ENCODE measurements around the gene C10orf53. TPM values are rescaled to one million over a fixed set of nuclear protein-coding genes. Genes with fewer than 3 reads are reported as not detected.
"Not testable (repeated sequence)": the region's sequence is repeated elsewhere in the genome, so short reads cannot be mapped to it uniquely, and the experiment has no call there.

C10orf53 gene
- total RNA-seq, 2 experiments from 2014 or later, result not detected

DNA sequence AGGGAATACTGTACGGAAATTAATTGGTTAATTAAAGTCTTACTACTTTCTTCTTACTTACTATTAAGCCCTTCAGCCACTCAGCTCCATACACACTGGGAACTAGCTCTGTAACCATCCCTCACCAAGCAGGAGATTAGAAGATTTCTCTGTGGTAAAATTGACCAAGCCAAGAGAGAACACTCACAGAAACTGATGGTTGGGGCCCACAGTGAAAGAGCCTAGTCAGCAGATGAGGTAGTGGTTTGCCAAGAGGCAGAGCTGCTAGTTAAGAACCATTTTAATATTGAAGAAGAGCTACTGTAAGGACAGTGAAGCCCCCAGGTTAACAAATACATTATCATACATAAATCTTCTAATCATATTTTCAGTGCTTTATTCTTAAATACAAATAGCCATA is 21.8 kb upstream of the C10orf53 start:
- DNase-seq, result no peak
- ChIA-PET CTCF (no interaction called here), POLR2A (no interaction called here)
- Mint-ChIP-seq H3K27ac (no peak overlapping the region), H3K4me3 (no peak overlapping the region), H3K36me3 (peaks cover 2% of the 10 kb centered on the region), H3K9me3 (peaks cover 17% of the 10 kb centered on the region), H3K27me3 (peaks cover 5% of the 10 kb centered on the region), H3K4me1 (ENCODE audit: low read depth) (no peaks in the 10 kb centered on the region)
- intact Hi-C loops (cut with micrococcal nuclease), result no loop called here

DNA sequence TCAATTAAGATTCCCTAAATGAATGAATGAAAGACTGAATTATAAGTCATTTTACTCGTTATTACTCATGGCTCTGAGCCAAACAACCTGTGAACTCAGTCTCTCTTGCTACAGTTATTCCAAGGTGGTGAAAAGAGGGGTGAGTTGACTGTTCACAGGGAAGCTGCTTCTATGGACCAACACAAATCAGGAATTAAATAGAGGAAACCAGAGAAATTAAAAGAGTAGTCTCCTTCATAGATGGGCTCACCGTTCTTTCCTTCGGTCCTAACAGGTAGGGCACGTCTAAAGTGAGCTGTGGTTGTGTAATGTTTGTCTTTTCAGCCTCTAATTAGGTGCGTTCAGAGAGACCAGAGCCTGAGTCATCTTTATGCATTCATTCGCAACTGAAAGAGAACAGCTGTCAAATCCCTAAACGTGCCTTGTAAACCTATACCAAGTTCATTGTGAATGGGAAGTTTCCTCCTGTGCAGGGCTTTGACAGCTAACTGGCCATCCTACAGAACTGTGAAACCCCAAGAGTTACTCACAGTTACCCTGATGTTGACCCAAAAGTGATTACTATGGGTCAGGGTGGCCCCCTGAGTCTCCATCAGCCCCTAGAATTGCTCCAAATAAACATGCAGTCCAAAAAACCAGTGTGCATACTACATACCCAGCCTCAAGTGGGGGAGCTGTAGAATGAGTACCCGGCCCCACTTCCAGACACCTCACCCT is 18.2 kb upstream of the C10orf53 start:
- Mint-ChIP-seq H3K4me1 (ENCODE audit: low read depth) (no peaks in the 10 kb centered on the region), H3K9me3 (peaks cover 17% of the 10 kb centered on the region), H3K36me3 (peaks cover 2% of the 10 kb centered on the region), H3K4me3 (no peak overlapping the region), H3K27ac (no peak overlapping the region), H3K27me3 (peaks cover 2% of the 10 kb centered on the region)
- intact Hi-C loops (cut with micrococcal nuclease), result no loop called here
- CTCF ChIA-PET, result no interaction called here
- no peak for DNase-seq
- POLR2A ChIA-PET, result no interaction called here

DNA sequence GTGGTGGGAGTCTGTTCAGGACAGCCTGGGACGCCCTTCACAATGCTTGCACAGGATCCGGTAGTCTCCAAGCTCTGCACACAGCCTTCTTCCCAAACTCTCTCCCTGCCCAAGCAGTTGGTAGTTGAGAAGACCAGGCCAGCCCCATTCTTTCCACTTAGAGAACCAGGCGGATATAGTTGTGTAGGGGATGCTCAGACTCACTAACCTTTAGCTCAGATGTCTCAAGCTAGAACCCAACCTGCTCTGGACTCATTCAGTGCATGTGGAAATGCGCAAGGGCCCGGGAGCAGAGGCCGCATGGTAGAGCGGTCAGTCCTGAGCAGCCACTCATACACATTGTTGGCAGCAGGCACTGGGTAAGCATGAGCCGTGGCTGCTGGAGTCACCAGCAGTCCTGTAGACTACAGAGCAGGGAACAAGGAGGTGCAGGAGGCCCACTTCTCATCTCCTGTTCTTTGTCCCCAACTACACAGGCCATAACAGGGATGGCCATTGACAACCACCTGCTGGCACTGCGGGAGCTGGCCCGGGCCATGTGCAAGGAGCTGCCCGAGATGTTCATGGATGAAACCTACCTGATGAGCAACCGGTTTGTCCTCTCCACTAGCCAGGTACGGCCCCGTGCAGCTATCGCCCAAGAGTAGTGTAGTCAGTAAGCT is 17.2 kb upstream of the C10orf53 start:
- DNase-seq, result no peak
- Mint-ChIP-seq H3K9me3 (peaks cover 17% of the 10 kb centered on the region), H3K4me1 (ENCODE audit: low read depth) (no peaks in the 10 kb centered on the region), H3K27me3 (peaks cover 6% of the 10 kb centered on the region), H3K27ac (no peak overlapping the region), H3K4me3 (no peak overlapping the region), H3K36me3 (peaks cover 2% of the 10 kb centered on the region)
- ChIA-PET CTCF (no interaction called here), POLR2A (no interaction called here)
- intact Hi-C loops (cut with micrococcal nuclease), result no loop called here

- no peak for DNase-seq
- ChIA-PET POLR2A (no interaction called here), CTCF (no interaction called here)
- H3K27me3 Mint-ChIP-seq, result peaks cover 9% of the 10 kb centered on the region
- no peak overlapping the region for H3K4me3 Mint-ChIP-seq
- peaks cover 14% of the 10 kb centered on the region for H3K9me3 Mint-ChIP-seq
- H3K36me3 Mint-ChIP-seq, result peaks cover 2% of the 10 kb centered on the region
- intact Hi-C loops (cut with micrococcal nuclease), result no loop called here
- no peaks in the 10 kb centered on the region for H3K4me1 Mint-ChIP-seq (ENCODE audit: low read depth)
- H3K27ac Mint-ChIP-seq, result no peak overlapping the region
These were observed 15.9 kb upstream of the C10orf53 start for GRCh38 chr10:49663596-49663995.

DNA sequence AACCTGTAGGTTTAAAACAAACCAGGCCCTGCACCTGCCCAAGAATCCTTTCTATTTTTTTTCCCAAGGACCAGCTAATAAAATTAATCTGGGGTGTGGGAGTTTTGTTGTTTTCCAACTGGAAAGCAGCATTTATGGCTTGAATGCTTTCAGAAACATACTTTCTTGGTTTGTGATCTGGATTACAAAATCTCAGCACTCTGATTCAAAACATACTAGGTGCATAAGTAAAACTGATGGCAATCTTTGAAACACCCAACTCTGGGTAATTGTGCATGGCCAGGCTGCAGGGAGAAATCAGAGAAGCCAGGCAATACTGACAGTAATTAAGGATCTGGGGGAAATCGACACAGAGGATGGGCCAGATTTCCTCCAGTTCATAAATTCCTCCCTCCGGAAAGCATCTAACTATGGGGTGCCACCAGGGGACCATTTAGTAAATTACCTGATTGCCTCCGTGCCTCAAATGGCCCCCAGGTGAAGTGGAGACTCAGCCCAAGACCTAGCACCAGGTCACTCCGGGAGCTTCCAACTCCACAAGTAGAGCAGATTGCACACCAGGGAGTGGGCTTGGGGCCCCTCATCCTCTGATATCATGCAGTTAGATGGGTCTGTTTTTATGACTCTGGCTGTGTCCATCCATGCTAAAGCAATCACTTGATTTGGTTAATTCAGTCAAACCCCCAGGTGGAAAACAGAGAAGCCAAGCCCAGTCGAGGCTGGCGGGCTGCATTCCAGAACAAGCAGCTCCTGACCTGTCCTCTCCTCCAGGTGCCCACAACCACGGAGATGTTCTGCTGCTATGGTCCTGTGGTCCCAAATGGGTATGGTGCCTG is 15.2 kb upstream of the C10orf53 start:
- peaks cover 8% of the 10 kb centered on the region for H3K9me3 Mint-ChIP-seq
- no peak overlapping the region for H3K4me3 Mint-ChIP-seq
- POLR2A ChIA-PET, result no interaction called here
- intact Hi-C loops (cut with micrococcal nuclease), result no loop called here
- H3K36me3 Mint-ChIP-seq, result peaks cover under 1% of the 10 kb centered on the region
- H3K4me1 Mint-ChIP-seq (ENCODE audit: low read depth), result no peaks in the 10 kb centered on the region
- DNase-seq, result no peak
- CTCF ChIA-PET, result no interaction called here
- H3K27me3 Mint-ChIP-seq, result peaks cover 9% of the 10 kb centered on the region
- no peak overlapping the region for H3K27ac Mint-ChIP-seq

DNA sequence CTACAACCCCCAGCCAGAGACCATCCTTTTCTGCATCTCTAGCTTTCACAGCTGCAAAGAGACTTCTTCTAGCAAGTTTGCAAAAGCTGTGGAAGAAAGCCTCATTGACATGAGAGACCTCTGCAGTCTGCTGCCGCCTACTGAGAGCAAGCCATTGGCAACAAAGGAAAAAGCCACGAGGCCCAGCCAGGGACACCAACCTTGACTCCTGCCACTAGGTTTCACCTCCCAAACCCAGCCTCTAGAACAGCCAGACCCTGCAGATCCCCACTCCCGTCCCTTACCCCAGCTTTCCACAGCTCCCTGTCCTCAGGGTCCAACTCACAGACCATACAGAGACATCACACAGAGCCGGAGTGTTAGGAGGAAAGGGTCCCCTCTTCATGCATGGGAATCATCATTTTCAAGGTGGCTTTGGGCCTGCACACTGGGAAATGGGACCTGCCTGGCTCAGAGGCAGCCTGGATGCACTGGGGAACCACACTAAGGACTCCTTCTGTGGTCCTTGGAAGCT is 14.6 kb upstream of the C10orf53 start:
- Mint-ChIP-seq H3K36me3 (no peaks in the 10 kb centered on the region), H3K9me3 (peaks cover 3% of the 10 kb centered on the region), H3K4me3 (no peak overlapping the region), H3K27me3 (peaks cover 9% of the 10 kb centered on the region), H3K27ac (no peak overlapping the region), H3K4me1 (ENCODE audit: low read depth) (no peaks in the 10 kb centered on the region)
- intact Hi-C loops (cut with micrococcal nuclease), result no loop called here
- no peak for DNase-seq
- POLR2A ChIA-PET, result no interaction called here
- CTCF ChIA-PET, result no interaction called here

DNA sequence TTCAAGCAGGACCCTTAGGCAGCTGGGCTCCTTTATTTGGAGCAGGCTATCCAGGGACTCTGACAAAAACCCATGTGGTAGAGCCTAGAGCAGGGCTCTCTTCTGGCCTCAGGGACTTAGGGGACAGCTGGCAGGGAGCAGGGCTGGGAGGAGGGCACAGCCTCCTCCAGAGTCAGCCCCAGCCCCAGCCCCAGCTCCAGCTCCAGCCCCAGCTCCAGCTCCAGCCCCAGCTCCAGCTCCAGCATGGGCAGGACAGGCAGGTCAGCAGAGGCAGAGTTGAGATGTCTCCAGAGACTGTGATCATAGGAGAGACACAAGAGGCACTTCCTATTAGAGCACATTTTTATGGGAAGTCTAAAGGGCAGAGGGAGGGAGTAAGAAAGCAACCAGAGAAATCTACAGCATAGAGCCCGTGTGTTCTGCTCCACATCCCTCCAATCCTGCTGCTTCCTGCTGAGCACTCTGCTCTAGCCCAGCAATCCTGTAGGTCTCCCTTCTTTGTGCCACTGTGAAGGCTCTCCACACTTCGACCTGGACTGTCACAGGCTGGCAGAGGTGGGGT is 13.3 kb upstream of the C10orf53 start:
- DNase-seq, result no peak
- ChIA-PET POLR2A (no interaction called here), CTCF (no interaction called here)
- intact Hi-C loops (cut with micrococcal nuclease), result no loop called here
- Mint-ChIP-seq H3K4me3 (no peak overlapping the region), H3K36me3 (no peaks in the 10 kb centered on the region), H3K4me1 (ENCODE audit: low read depth) (no peaks in the 10 kb centered on the region), H3K9me3 (no peaks in the 10 kb centered on the region), H3K27ac (no peak overlapping the region), H3K27me3 (peaks cover 10% of the 10 kb centered on the region)

DNA sequence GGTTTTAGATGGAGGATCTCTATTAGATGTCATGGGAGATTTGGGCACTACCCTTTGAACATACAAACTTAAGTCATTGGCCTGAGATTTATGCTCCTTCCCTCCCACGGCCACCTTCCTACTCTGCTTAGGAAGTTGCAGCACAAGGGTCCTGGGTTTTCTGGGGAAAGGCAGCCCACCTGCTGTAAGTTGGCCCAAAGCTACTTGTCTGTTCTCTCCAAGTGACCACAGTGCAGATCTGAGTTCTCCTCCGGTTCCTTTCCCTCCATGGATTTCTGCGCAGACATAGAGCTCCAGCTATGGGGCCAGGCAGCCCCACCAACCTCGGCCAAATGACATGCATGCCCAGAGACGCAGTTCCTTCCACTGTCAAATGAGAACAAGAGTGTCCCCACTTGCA is 12.8 kb upstream of the C10orf53 start:
- DNase-seq, result no peak
- peaks cover 10% of the 10 kb centered on the region for H3K27me3 Mint-ChIP-seq
- intact Hi-C loops (cut with micrococcal nuclease), result no loop called here
- H3K4me3 Mint-ChIP-seq, result no peak overlapping the region
- ChIA-PET CTCF (no interaction called here), POLR2A (no interaction called here)
- no peaks in the 10 kb centered on the region for H3K4me1 Mint-ChIP-seq (ENCODE audit: low read depth)
- no peaks in the 10 kb centered on the region for H3K9me3 Mint-ChIP-seq
- no peaks in the 10 kb centered on the region for H3K36me3 Mint-ChIP-seq
- H3K27ac Mint-ChIP-seq, result no peak overlapping the region

DNA sequence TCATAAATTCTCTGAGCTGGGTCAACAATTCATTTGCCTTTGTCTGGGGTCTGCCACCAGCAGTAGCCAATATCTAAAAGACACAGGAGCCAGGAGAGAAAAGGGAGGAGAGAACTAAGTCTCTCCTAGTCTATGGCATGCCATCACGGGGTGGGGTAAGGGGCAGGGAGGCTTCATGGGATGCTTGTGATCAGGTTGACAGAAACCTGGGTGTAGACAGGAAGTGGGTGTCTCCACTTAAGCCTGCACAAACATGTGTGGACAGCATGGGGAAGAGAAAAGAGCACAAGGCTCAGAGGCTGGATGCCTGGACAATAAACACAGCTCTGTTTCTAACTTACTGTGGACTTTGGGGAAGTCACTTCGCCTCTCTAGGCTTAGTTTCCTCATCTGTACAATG is 11.5 kb upstream of the C10orf53 start:
- no peak for DNase-seq
- no peaks in the 10 kb centered on the region for H3K4me1 Mint-ChIP-seq (ENCODE audit: low read depth)
- no peaks in the 10 kb centered on the region for H3K9me3 Mint-ChIP-seq
- intact Hi-C loops (cut with micrococcal nuclease), result no loop called here
- no peak overlapping the region for H3K27ac Mint-ChIP-seq
- CTCF ChIA-PET, result interaction anchor here (0.6 kb wide), 1 partner anchor 160 kb away, joined by 5 read pairs; no protein-coding TSS in a partner anchor
- POLR2A ChIA-PET, result no interaction called here
- no peak overlapping the region for H3K4me3 Mint-ChIP-seq
- peaks cover 12% of the 10 kb centered on the region for H3K27me3 Mint-ChIP-seq
- H3K36me3 Mint-ChIP-seq, result no peaks in the 10 kb centered on the region

- no peaks in the 10 kb centered on the region for H3K4me1 Mint-ChIP-seq (ENCODE audit: low read depth)
- H3K27me3 Mint-ChIP-seq, result peaks cover 16% of the 10 kb centered on the region
- CTCF ChIA-PET, result no interaction called here
These were observed 10.8 kb upstream of the C10orf53 start for GRCh38 chr10:49668684-49669083.

GRCh38 chr10:49678827-49679479 is 498 bp upstream of the C10orf53 start:
- intact Hi-C loops (cut with micrococcal nuclease), result no loop called here
- Mint-ChIP-seq H3K4me3 (no peak overlapping the region), H3K27ac (no peak overlapping the region), H3K36me3 (peaks cover 5% of the 10 kb centered on the region), H3K9me3 (peaks cover 17% of the 10 kb centered on the region), H3K4me1 (ENCODE audit: low read depth) (peaks cover 3% of the 10 kb centered on the region), H3K27me3 (peaks cover 22% of the 10 kb centered on the region)
- ChIA-PET CTCF (no interaction called here), POLR2A (no interaction called here)
- no peak for DNase-seq

More at GRCh38 chr10:49668684-49669083, 10.8 kb upstream of the C10orf53 start:
- no peaks in the 10 kb centered on the region for H3K9me3 Mint-ChIP-seq
- intact Hi-C loops (cut with micrococcal nuclease), result no loop called here
- DNase-seq, result no peak
- POLR2A ChIA-PET, result interaction anchor here (0.7 kb wide), 1 partner anchor 9 kb away, joined by 4 read pairs; no protein-coding TSS in a partner anchor
- H3K27ac Mint-ChIP-seq, result no peak overlapping the region
- no peaks in the 10 kb centered on the region for H3K36me3 Mint-ChIP-seq
- no peak overlapping the region for H3K4me3 Mint-ChIP-seq

DNA sequence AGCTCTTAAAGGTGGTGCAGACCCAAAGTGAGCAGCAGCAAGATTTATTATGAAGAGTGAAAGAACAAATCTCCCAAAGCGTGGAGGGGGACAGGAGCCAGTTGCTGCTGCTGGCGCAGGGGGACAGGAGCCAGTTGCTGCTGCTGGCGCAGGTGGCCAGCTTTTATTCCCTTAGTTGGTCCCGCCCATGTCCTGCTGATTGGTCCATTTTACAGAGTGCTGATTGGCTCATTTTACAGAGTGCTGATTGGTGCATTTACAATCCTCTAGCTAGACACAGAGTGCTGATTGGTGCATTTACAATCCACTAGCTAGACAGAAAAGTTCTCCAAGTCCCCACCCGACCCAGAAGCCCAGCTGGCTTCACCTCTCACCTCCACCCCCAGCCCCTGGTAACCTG is 3.0 kb downstream of the C10orf53 start:
- DNase-seq; POLR2A ChIA-PET; H3K27ac Mint-ChIP-seq; H3K4me3 Mint-ChIP-seq; H3K36me3 Mint-ChIP-seq; H3K4me1 Mint-ChIP-seq (ENCODE audit: low read depth); intact Hi-C loops (cut with micrococcal nuclease): not testable (repeated sequence)
- CTCF ChIA-PET, result interaction anchor here (1.4 kb wide), 1 partner anchor 88 kb away, joined by 4 read pairs; no protein-coding TSS in a partner anchor
- Mint-ChIP-seq H3K27me3 (peaks cover 20% of the 10 kb centered on the region), H3K9me3 (peaks cover 20% of the 10 kb centered on the region)

All from activated CD4-positive, alpha-beta memory T cell treated with anti-CD3 and anti-CD28 coated beads for 36 hours (primary cell).